PC-3 (cell line): ENCODE measurements around the gene NOTCH4. TPM values are rescaled to one million over a fixed set of nuclear protein-coding genes. Genes with fewer than 3 reads are reported as not detected.

Source experiments
- ATAC-seq: fragments of 200-7000 bp; cut with Tn5 transposase; 2 replicates; pipeline ENCODE4 v1.9.1; 2020; ENCODE audit warnings: mild to moderate bottlenecking, moderate library complexity
- BruUV-seq: library from RNA; stranded (reverse); fragments of 400-500 nt; replicated peaks from 2 replicates; lab custom pipeline; 2021; lab: Mats Ljungman, UMichigan
- CTCF ChIA-PET: fragments of 300-600 bp; sonication (Branson Sonifier 250); formaldehyde crosslinking; loops from one replicate; lab custom pipeline; 2022; ENCODE audit warnings: antibody characterized with exemption; lab: Charles Lee
- POLR2A ChIA-PET: fragments of 300-600 bp; sonication (Branson Sonifier 250); formaldehyde crosslinking; loops from one replicate; lab custom pipeline; 2022; ENCODE audit warnings: antibody characterized with exemption; ENCODE audit not compliant: unreplicated experiment; lab: Charles Lee
- DNase-seq: peaks from one replicate; pipeline ENCODE4 v3.0.0-alpha.2; 2015
- H2AFZ ChIP-seq: fragments of 300-600 bp; sonication (generic); 2 replicates; pipeline ENCODE4 v1.6.0; 2016; ENCODE audit warnings: antibody characterized with exemption, low read length
- H3F3A ChIP-seq: fragments of 300-600 bp; sonication (generic); one replicate; pipeline ENCODE4 v1.6.0; 2017; ENCODE audit warnings: antibody characterized with exemption, low read length, control low read depth, mild to moderate bottlenecking; ENCODE audit not compliant: unreplicated experiment
- H3K27ac ChIP-seq: fragments of 300-600 bp; sonication (generic); 2 replicates; pipeline ENCODE4 v1.5.1; 2016; ENCODE audit warnings: mild to moderate bottlenecking, low read length
- H3K27me3 ChIP-seq: fragments of 300-600 bp; sonication (generic); 2 replicates; pipeline ENCODE4 v1.6.1; 2016; ENCODE audit warnings: low read length, mixed read lengths
- H3K36me3 ChIP-seq: fragments of 300-600 bp; sonication (generic); 2 replicates; pipeline ENCODE4 v1.6.1; 2016; ENCODE audit warnings: low read depth, mixed run types, low read length, mixed read lengths
- H3K4me1 ChIP-seq: fragments of 300-600 bp; sonication (generic); 2 replicates; pipeline ENCODE4 v1.5.1; 2016; ENCODE audit warnings: low read length; ENCODE audit not compliant: insufficient read depth
- H3K4me2 ChIP-seq: fragments of 300-600 bp; sonication (generic); 2 replicates; pipeline ENCODE4 v1.6.0; 2016; ENCODE audit warnings: low read length
- H3K4me3 ChIP-seq: fragments of 300-600 bp; sonication (generic); 2 replicates; pipeline ENCODE4 v1.5.1; 2016; ENCODE audit warnings: mild to moderate bottlenecking, low read length, mixed read lengths
- H3K79me2 ChIP-seq: fragments of 300-600 bp; sonication (generic); 2 replicates; pipeline ENCODE4 v1.6.1; 2017; ENCODE audit warnings: low read length, mixed read lengths
- H3K9ac ChIP-seq: fragments of 300-600 bp; sonication (generic); 2 replicates; pipeline ENCODE4 v1.6.0; 2016; ENCODE audit warnings: mild to moderate bottlenecking, low read length
- H3K9me2 ChIP-seq: fragments of 300-600 bp; sonication (generic); replicated peaks from 2 replicates; pipeline ENCODE4 v1.6.1; 2016; ENCODE audit warnings: mixed run types, low read length, mixed read lengths
- H3K9me3 ChIP-seq: fragments of 300-600 bp; sonication (generic); 2 replicates; pipeline ENCODE4 v1.6.1; 2016; ENCODE audit warnings: low read length, mixed read lengths
- H4K20me1 ChIP-seq: fragments of 300-600 bp; sonication (generic); 2 replicates; pipeline ENCODE4 v1.6.1; 2016; ENCODE audit warnings: low read length, mixed read lengths
- CTCF ChIP-seq: fragments of 300-600 bp; sonication (generic); conservative IDR thresholded peaks from 2 replicates; pipeline ENCODE4 v1.5.1; 2017; ENCODE audit warnings: antibody characterized with exemption, low read depth, mild to moderate bottlenecking, low read length
- EZH2 ChIP-seq: fragments of 300-600 bp; sonication (generic); IDR thresholded peaks from one replicate; pipeline ENCODE4 v1.6.1; 2017; ENCODE audit warnings: antibody characterized with exemption, mild to moderate bottlenecking, low read length; ENCODE audit not compliant: unreplicated experiment
- EZH2phosphoT487 ChIP-seq: fragments of 300-600 bp; sonication (generic); IDR thresholded peaks from 2 replicates; pipeline ENCODE4 v1.6.1; 2018; ENCODE audit warnings: mild to moderate bottlenecking, antibody characterized with exemption, low read length, borderline replicate concordance
- intact Hi-C: fragments of 100-400 bp; cut with micrococcal nuclease; formaldehyde crosslinking; loops from 2 replicates; pipeline ENCODE4 v1.9.0; 2023
- total RNA-seq: library from RNA; depleted of rRNA; stranded (reverse); fragments of >200 nt; gene quantifications from 2 replicates; pipeline ENCODE4 v1.2.3, GENCODE V29; 2014

Gene NOTCH4
- total RNA-seq, 1 experiment from 2014 or later, result 1.7 TPM

GRCh38 chr6:32176476-32177182 lies 47.2 kb downstream of the NOTCH4 start:
- ChIA-PET CTCF (interaction anchor here (0.5 kb wide), 1 partner anchor 62 kb away, joined by 9 read pairs; no protein-coding TSS in a partner anchor), POLR2A (interaction anchor here (0.6 kb wide), 1 partner anchor 14 kb away, joined by 3 read pairs; the partner anchor contains the start of gene PBX2)
- H3K27me3 ChIP-seq, result no peaks in the 10 kb centered on the region
- H3K9me3 ChIP-seq, result no peaks in the 10 kb centered on the region
- peak overlapping the region; percentile 93 for H3K4me2 ChIP-seq
- TSS peak; percentile 17 for BruUV-seq
- peaks cover 33% of the 10 kb centered on the region for H3K79me2 ChIP-seq
- peak; percentile 62 for DNase-seq
- peak overlapping the region; percentile 95 for H2AFZ ChIP-seq
- H3K27ac ChIP-seq, result peak overlapping the region; percentile 83
- H3F3A ChIP-seq, result no peaks in the 10 kb centered on the region
- peaks cover 5% of the 10 kb centered on the region for H3K36me3 ChIP-seq
- intact Hi-C loops, result loop anchor here (1.0 to 5.0 kb wide), 2 partner anchors 22 to 219 kb away; partner anchors contain the start of genes NELFE, PPT2 and SKIC2
- no peaks in the 10 kb centered on the region for H4K20me1 ChIP-seq
- no peaks in the 10 kb centered on the region for H3K9me2 ChIP-seq
- no peak for ATAC-seq
- H3K4me1 ChIP-seq, result peaks cover 33% of the 10 kb centered on the region
- H3K9ac ChIP-seq, result peak overlapping the region; percentile 90
- no peak for TF ChIP-seq EZH2
- TF ChIP-seq CTCF, result no peak
- TF ChIP-seq EZH2phosphoT487, result no peak
- peak overlapping the region; percentile 94 for H3K4me3 ChIP-seq

- ATAC-seq (peak; percentile 60), DNase-seq (peak; percentile 94)
- POLR2A ChIA-PET, result interaction anchor here (0.5 to 0.6 kb wide), 2 partner anchors 14 to 37 kb away, joined by 3 to 5 read pairs; partner anchors contain the start of gene PBX2
- H3K4me3 ChIP-seq, result peak within 1 kb of the TSS; percentile 94
- H3K79me2 ChIP-seq, result peaks cover 33% of the 10 kb centered on the region
- peak within 1 kb of the TSS; percentile 90 for H3K9ac ChIP-seq
- no peaks in the 10 kb centered on the region for H3K27me3 ChIP-seq
- H3K36me3 ChIP-seq, result peaks cover 3% of the 10 kb centered on the region
- CTCF ChIA-PET, result no interaction called here
- no peaks in the 10 kb centered on the region for H3F3A ChIP-seq
- peak within 1 kb of the TSS; percentile 95 for H2AFZ ChIP-seq
- no peak for TF ChIP-seq EZH2
- TF ChIP-seq CTCF, result no peak
- TF ChIP-seq EZH2phosphoT487, result no peak
- H3K27ac ChIP-seq, result peak within 1 kb of the TSS; percentile 83
- peaks cover 33% of the 10 kb centered on the region for H3K4me1 ChIP-seq
- no peaks in the 10 kb centered on the region for H4K20me1 ChIP-seq
- intact Hi-C loops, result loop anchor here (1.0 to 5.0 kb wide), 2 partner anchors 22 to 219 kb away; partner anchors contain the start of genes NELFE, PPT2 and SKIC2
- H3K9me2 ChIP-seq, result no peaks in the 10 kb centered on the region
- no peaks in the 10 kb centered on the region for H3K9me3 ChIP-seq
- H3K4me2 ChIP-seq, result peak within 1 kb of the TSS; percentile 93
- BruUV-seq, result no TSS peak
Observed at GRCh38 chr6:32175711-32176475, 48.0 kb downstream of the NOTCH4 start, which contains the start of gene AGPAT1. Gene AGPAT1, minus strand, starts transcription at chr6:32176084. Its CDS starts 4,588 bp downstream, at chr6:32171496.
